Measurements from ENCODE around the gene NECTIN1.
"Not testable (repeated sequence)": the region's sequence is repeated elsewhere in the genome, so short reads cannot be mapped to it uniquely, and the experiment has no call there.

The NECTIN1 gene

DNA sequence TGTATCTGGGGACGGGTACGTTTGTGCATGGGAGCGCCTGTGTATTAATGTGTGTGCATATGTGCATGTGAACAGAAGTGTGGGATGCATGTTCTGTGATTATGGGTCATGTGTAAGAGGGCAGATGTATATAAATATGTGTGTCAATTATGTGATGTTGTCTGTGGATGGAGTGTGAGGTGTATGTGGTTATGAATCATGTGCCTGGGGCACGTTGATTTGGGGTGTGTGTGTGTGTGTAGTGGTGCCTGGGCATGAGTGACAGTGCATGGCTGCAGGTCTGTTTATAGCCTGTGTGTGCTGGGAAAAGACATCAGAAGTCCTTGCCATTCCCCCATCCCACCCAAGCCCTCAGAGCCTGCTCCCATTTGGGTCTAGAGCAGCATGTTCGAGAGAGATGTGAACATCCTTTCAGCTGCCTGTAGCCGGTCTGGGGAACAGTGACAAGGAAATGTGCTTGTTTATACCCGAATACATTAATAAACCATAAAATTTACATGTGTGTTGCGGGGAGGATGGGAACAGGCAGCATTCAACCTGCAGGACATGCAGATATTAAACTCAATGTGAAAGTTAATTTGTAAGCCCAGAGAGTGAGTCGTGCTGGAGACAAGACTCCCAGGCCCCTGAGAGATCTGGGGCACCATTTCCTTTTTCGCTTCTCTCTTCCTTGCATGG, 129.0 kb downstream of the NECTIN1 start:
- H3K4me3 ChIP-seq = no peak overlapping the region
- no peaks in the 10 kb centered on the region for H3K9me3 ChIP-seq (ENCODE audit: low read depth, low read length)
- DNase-seq (ENCODE audit: low read depth, low spot score) = no peak
- H3K36me3 ChIP-seq (ENCODE audit: insufficient read depth, low read length) = no peaks in the 10 kb centered on the region
- H3K9ac ChIP-seq (ENCODE audit: insufficient read length) = no peak overlapping the region
- no peak overlapping the region for H3K27ac ChIP-seq
- TF ChIP-seq FOXP2 (optimal IDR thresholded peaks at IDR 0.05; ENCODE audit: control extremely low read depth, extremely low read length, insufficient read depth) = no peak

DNA sequence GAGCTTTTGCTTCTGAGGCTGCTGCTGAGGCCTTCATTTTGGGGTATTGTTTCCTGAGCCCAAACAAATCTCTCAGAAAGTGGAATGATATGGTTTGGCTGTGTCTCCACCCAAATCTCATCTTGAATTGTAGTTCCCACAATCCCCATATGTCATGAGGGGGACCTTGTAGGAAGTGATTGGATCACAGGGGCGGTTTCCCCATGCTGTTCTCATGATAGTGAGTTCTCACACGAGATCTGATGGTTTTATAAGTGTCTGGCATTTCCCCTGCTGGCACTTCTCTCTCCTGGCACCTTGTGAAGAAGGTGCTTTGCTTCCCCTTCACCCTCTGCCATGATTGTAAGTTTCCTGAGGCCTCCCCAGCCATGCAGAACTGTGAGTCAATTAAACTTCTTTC, 133.1 kb downstream of the NECTIN1 start:
- H3K4me3 ChIP-seq; H3K36me3 ChIP-seq (ENCODE audit: insufficient read depth, low read length); DNase-seq (ENCODE audit: low read depth, low spot score); H3K9me3 ChIP-seq (ENCODE audit: low read depth, low read length); H3K27ac ChIP-seq; H3K9ac ChIP-seq (ENCODE audit: insufficient read length): not testable (repeated sequence)

DNA sequence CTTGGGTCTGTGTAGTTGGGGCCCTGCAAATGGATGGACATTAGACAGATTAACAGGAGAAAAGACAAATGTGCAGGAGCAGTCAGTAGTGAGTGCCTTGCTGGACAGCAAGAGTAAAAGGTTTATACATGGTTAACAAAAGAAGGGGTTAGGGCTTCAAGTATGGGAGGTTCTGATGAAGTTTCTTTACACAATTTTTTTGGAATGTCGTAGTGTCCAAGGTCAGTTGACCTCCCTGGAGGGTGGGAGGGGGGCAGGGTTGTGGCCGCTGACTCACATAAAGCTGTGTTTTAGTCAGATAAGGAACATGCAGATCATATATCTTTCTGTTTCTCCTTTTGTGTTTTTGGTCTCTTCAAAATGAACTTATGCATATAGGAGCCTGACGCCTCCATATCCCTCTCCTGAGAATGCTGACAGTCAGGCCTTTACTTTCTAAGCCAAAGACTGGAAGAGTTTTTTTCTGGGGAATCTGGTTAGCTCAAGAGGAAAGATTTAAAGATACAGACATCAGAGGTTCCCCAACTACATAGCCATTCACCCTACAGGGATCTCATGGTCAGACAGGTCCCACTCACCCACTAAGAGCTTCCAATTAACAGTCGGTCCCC, 134.3 kb downstream of the NECTIN1 start:
- Histone ChIP-seq H3K36me3 (ENCODE audit: insufficient read depth, low read length) (no peaks in the 10 kb centered on the region), H3K27ac (no peak overlapping the region), H3K4me3 (no peak overlapping the region), H3K9ac (ENCODE audit: insufficient read length) (no peak overlapping the region), H3K9me3 (ENCODE audit: low read depth, low read length) (no peaks in the 10 kb centered on the region)
- no peak for TF ChIP-seq POLR2AphosphoS5 (IDR thresholded peaks at IDR 0.05; ENCODE audit: borderline replicate concordance, low read depth, low read length)
- no peak for TF ChIP-seq EZH2 (IDR thresholded peaks at IDR 0.05)
- TF ChIP-seq FOXP2 (optimal IDR thresholded peaks at IDR 0.05; ENCODE audit: control extremely low read depth, extremely low read length, insufficient read depth) = no peak
- no peak for DNase-seq (ENCODE audit: low read depth, low spot score)

DNA sequence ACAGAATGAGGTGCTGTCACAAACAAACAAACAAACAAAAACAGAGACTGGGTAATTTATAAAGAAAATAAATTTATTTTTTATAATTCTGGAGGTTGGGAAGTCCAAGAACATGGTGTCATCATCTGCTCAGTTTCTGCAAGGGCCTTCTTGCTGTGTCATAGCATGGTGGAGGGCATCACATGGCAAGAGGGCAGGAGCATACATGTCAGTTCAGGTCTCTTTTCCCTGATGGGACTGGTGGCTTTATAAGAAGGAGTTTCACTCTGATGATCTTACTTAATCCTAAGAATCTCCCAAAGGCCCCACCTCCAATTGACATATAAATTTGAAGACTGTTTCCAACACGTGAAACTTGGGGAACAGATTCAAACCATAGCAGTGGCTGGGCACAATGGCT, 135.7 kb downstream of the NECTIN1 start:
- H3K36me3 ChIP-seq (ENCODE audit: insufficient read depth, low read length) = no peaks in the 10 kb centered on the region
- no peak for DNase-seq (ENCODE audit: low read depth, low spot score)
- no peak overlapping the region for H3K27ac ChIP-seq
- no peak overlapping the region for H3K9ac ChIP-seq (ENCODE audit: insufficient read length)
- TF ChIP-seq POLR2AphosphoS5 (IDR thresholded peaks at IDR 0.05; ENCODE audit: borderline replicate concordance, low read depth, low read length) (no peak), FOXP2 (optimal IDR thresholded peaks at IDR 0.05; ENCODE audit: control extremely low read depth, extremely low read length, insufficient read depth) (no peak), EZH2 (IDR thresholded peaks at IDR 0.05) (no peak)
- no peaks in the 10 kb centered on the region for H3K9me3 ChIP-seq (ENCODE audit: low read depth, low read length)
- H3K4me3 ChIP-seq = no peak overlapping the region

DNA sequence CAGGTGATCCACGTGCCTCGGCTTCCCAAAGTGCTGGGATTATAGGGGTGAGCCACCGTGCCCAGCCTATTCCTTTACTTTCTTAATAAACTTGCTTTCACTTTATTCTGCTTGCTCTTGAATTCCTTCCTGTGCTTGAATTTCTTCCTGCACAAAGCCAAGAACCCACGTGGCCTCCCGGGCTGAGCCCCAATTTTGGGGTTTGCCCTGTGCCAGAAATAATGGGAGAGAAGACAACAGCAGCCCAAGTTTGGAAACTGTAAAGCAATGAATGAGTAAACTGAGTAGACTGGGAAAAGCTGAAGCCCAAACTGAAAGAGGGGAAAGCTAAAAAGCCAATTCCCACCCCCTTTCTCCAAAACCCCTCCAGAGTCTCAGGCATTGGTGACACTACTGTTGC, 136.4 kb downstream of the NECTIN1 start:
- TF ChIP-seq EZH2 (IDR thresholded peaks at IDR 0.05) (no peak), FOXP2 (optimal IDR thresholded peaks at IDR 0.05; ENCODE audit: control extremely low read depth, extremely low read length, insufficient read depth) (no peak)
- no peaks in the 10 kb centered on the region for H3K9me3 ChIP-seq (ENCODE audit: low read depth, low read length)
- H3K27ac ChIP-seq = no peak overlapping the region
- no peak overlapping the region for H3K4me3 ChIP-seq
- no peaks in the 10 kb centered on the region for H3K36me3 ChIP-seq (ENCODE audit: insufficient read depth, low read length)
- no peak for DNase-seq (ENCODE audit: low read depth, low spot score)
- no peak overlapping the region for H3K9ac ChIP-seq (ENCODE audit: insufficient read length)

DNA sequence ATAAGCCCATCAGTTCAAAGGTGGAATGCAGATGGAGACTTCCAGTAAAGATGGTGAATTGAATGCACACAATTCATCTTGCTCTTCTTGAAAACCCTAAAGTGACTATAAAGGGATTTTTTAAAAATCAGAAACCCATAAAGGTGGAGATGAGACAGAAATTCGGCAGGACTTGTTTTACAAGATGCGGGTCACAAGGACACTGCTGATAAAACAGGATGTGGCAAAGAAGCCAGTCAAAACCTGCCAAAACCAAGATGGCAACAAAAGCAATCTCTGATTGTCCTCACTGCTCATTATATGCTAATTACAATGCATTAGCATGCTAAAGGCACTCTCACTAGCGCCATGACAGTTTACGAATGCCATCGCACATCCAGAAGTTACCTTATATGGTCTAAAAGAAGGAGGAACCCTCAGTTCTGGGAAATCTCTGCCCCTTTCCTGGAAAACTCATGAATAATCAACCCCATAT, 137.1 kb downstream of the NECTIN1 start:
- H3K9ac ChIP-seq (ENCODE audit: insufficient read length) = no peak overlapping the region
- H3K4me3 ChIP-seq = no peak overlapping the region
- H3K27ac ChIP-seq = no peak overlapping the region
- DNase-seq (ENCODE audit: low read depth, low spot score) = no peak
- no peak for TF ChIP-seq FOXP2 (optimal IDR thresholded peaks at IDR 0.05; ENCODE audit: control extremely low read depth, extremely low read length, insufficient read depth)
- TF ChIP-seq EZH2 (IDR thresholded peaks at IDR 0.05) = no peak
- TF ChIP-seq POLR2AphosphoS5 (IDR thresholded peaks at IDR 0.05; ENCODE audit: borderline replicate concordance, low read depth, low read length) = no peak
- no peaks in the 10 kb centered on the region for H3K9me3 ChIP-seq (ENCODE audit: low read depth, low read length)
- no peaks in the 10 kb centered on the region for H3K36me3 ChIP-seq (ENCODE audit: insufficient read depth, low read length)

DNA sequence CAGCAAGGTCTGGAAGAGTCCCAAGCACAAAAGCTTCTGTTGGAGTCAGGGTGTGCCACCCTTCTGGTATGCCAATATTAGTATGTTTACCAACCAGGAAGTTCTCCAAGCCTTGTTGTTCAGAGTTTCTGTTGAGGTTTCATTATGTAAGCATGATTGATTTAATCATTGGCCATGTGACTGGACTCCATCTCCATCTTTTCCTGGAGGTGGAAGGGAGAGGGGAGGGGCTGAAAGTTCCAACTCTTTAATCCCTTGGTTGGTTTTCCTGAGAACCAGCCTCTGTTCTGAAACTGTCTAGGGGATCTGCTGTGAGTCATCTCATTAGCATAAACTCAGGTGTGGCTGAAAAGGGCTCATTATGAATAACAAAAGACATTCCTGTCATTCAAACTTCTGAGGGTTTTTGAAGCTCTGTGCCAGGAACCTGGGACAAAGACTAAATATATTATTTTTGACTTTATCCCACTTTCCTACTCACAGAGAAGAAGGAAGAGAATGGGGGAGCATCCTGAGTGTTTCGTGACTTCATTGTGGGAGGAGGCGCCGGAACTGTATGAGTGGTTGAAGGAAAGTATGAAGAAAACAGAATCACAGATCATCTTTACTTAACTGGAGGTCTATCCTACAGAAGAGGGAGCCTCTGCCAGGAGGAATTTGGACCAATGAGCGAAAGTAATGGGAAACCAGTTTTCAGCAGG, 138.2 kb downstream of the NECTIN1 start:
- H3K36me3 ChIP-seq (ENCODE audit: insufficient read depth, low read length) = no peaks in the 10 kb centered on the region
- H3K4me3 ChIP-seq = no peak overlapping the region
- no peak for TF ChIP-seq POLR2AphosphoS5 (IDR thresholded peaks at IDR 0.05; ENCODE audit: borderline replicate concordance, low read depth, low read length)
- TF ChIP-seq FOXP2 (optimal IDR thresholded peaks at IDR 0.05; ENCODE audit: control extremely low read depth, extremely low read length, insufficient read depth) = no peak
- TF ChIP-seq EZH2 (IDR thresholded peaks at IDR 0.05) = no peak
- H3K9me3 ChIP-seq (ENCODE audit: low read depth, low read length) = no peaks in the 10 kb centered on the region
- DNase-seq (ENCODE audit: low read depth, low spot score) = no peak
- no peak overlapping the region for H3K27ac ChIP-seq
- H3K9ac ChIP-seq (ENCODE audit: insufficient read length) = no peak overlapping the region

DNA sequence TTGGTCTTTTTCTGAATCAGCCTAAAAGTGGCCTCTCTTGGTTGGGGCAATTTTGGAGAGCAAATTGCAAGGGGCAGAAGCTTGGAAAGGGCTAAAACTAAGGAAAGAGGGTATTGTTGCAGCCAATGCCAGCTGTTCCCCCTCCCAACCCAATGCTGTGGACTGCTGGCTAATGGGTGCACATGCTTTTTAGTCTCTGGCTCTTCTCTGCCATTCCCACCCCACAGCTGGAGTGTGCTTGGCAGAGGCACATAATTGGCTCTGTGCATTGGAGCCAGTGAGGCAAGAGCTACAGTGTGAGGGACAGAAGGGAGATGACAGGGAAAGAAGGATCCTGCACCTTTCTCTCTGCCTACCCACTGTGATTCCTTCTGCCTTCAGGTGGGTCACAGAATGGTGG, 140.0 kb downstream of the NECTIN1 start:
- Histone ChIP-seq H3K9ac (ENCODE audit: insufficient read length) (no peak overlapping the region), H3K9me3 (ENCODE audit: low read depth, low read length) (no peaks in the 10 kb centered on the region), H3K4me3 (no peak overlapping the region), H3K27ac (no peak overlapping the region), H3K36me3 (ENCODE audit: insufficient read depth, low read length) (no peaks in the 10 kb centered on the region)
- TF ChIP-seq POLR2AphosphoS5 (IDR thresholded peaks at IDR 0.05; ENCODE audit: borderline replicate concordance, low read depth, low read length) = no peak
- TF ChIP-seq FOXP2 (optimal IDR thresholded peaks at IDR 0.05; ENCODE audit: control extremely low read depth, extremely low read length, insufficient read depth) = no peak
- TF ChIP-seq EZH2 (IDR thresholded peaks at IDR 0.05) = no peak
- no peak for DNase-seq (ENCODE audit: low read depth, low spot score)

All from SK-N-MC (cell line).